GM11168 (cell line): Measurements from ENCODE around the gene AGRN.
"Not testable (repeated sequence)": the region's sequence is repeated elsewhere in the genome, so short reads cannot be mapped to it uniquely, and the experiment has no call there.

Source experiments
- in situ Hi-C: fragments of 300-500 bp; cut with MboI; formaldehyde crosslinking; loops from one replicate; pipeline ENCODE4 v1.12.0; 2022; ENCODE audit warnings: low sequenced_read_pairs; ENCODE audit not compliant: unreplicated experiment

The AGRN gene

GRCh38 chr1:1072849-1073742, 53.2 kb downstream of the AGRN start:
- in situ Hi-C loops: no loop called here

- in situ Hi-C loops: no loop called here
These were observed 54.0 kb downstream of the AGRN start, which contains the start of gene RNF223 for GRCh38 chr1:1073743-1074587. TSS of gene RNF223 (minus strand) at chr1:1074306. CDS start at chr1:1072566, 1,740 bp downstream.

- in situ Hi-C loops: no loop called here
These were observed 54.8 kb downstream of the AGRN start for GRCh38 chr1:1074631-1075147.

GRCh38 chr1:1075148-1075935, 55.4 kb downstream of the AGRN start:
- in situ Hi-C loops: no loop called here

- in situ Hi-C loops: not testable (repeated sequence)
These were observed 57.5 kb downstream of the AGRN start for GRCh38 chr1:1077396-1077795.

GRCh38 chr1:1079408-1080121, 59.6 kb downstream of the AGRN start:
- in situ Hi-C loops: no loop called here

- in situ Hi-C loops: no loop called here
These were observed 60.3 kb downstream of the AGRN start for GRCh38 chr1:1080122-1080757.

- in situ Hi-C loops: no loop called here
These were observed 61.0 kb downstream of the AGRN start for GRCh38 chr1:1080951-1081310.

- in situ Hi-C loops: no loop called here
These were observed 61.7 kb downstream of the AGRN start for GRCh38 chr1:1081311-1082238.

GRCh38 chr1:1082239-1082775, 62.4 kb downstream of the AGRN start:
- in situ Hi-C loops: no loop called here

- in situ Hi-C loops: no loop called here
These were observed 63.0 kb downstream of the AGRN start for GRCh38 chr1:1082776-1083415.

GRCh38 chr1:1083416-1084371, 63.8 kb downstream of the AGRN start:
- in situ Hi-C loops: no loop called here

- in situ Hi-C loops: no loop called here
These were observed 64.7 kb downstream of the AGRN start for GRCh38 chr1:1084372-1085170.

- in situ Hi-C loops: no loop called here
These were observed 65.4 kb downstream of the AGRN start for GRCh38 chr1:1085171-1085841.
